HEK293 (cell line): ENCODE data around the gene ARL6IP5.

Experiments used
- CTCF ChIA-PET: fragments of 350-600 bp; formaldehyde crosslinking; extraction: SDS; loops from one replicate; lab custom pipeline; 2021; ENCODE audit warnings: antibody characterized with exemption; lab: Yijun Ruan, JAX
- POLR2A ChIA-PET: fragments of 300-600 bp; formaldehyde crosslinking; extraction: SDS; loops from one replicate; lab custom pipeline; 2020; ENCODE audit warnings: antibody characterized with exemption, inconsistent platforms; lab: Yijun Ruan, JAX
- H3K27ac ChIP-seq: fragments of 200-500 bp; sonication (Bioruptor generic); 2 replicates; pipeline ENCODE4 v1.5.1; 2014; ENCODE audit warnings: low read depth, low read length, control low read depth, inconsistent platforms; ENCODE audit errors: extremely low read depth
- H3K36me3 ChIP-seq, 2 experiments: fragments of 200-500 bp in 1 of 2; sonication (Bioruptor generic) in 1 of 2; 1 replicate in 1 of 2; 2 replicates in 1 of 2; pipeline ENCODE4 v1.5.1; 2014 to 2017; ENCODE audit warnings: inconsistent platforms in 2 of 2, low read length in 2 of 2; ENCODE audit not compliant: control insufficient read depth in 2 of 2, insufficient read depth in 1 of 2
- H3K4me1 ChIP-seq: fragments of 200-500 bp; sonication (Bioruptor generic); 2 replicates; pipeline ENCODE4 v1.5.1; 2014; ENCODE audit warnings: mild to moderate bottlenecking, low read length, inconsistent platforms; ENCODE audit not compliant: control insufficient read depth, insufficient read depth
- H3K4me3 ChIP-seq: 2 replicates; pipeline ENCODE4 v1.5.1; 2011; ENCODE audit warnings: low read depth, mild to moderate bottlenecking, control low read depth, low read length, moderate library complexity
- H3K9me3 ChIP-seq: fragments of 200-500 bp; sonication (Bioruptor generic); 2 replicates; pipeline ENCODE4 v1.5.1; 2014; ENCODE audit warnings: low read depth, low read length, inconsistent platforms; ENCODE audit not compliant: control insufficient read depth, insufficient read depth
- AEBP2 ChIP-seq: fragments of 450-650 bp; formaldehyde crosslinking; IDR thresholded peaks from 2 replicates; pipeline ENCODE4 v1.5.1; 2016; ENCODE audit warnings: missing biosample characterization, missing genetic modification characterization, borderline replicate concordance
- HIC1 ChIP-seq: fragments of 450-650 bp; formaldehyde crosslinking; IDR thresholded peaks from 2 replicates; pipeline ENCODE4 v1.5.1; 2016; ENCODE audit warnings: missing biosample characterization, missing genetic modification characterization
- KLF1 ChIP-seq: fragments of 450-650 bp; formaldehyde crosslinking; IDR thresholded peaks from 2 replicates; pipeline ENCODE4 v1.5.1; 2016; ENCODE audit warnings: missing biosample characterization, missing genetic modification characterization
- KLF16 ChIP-seq: fragments of 450-650 bp; formaldehyde crosslinking; IDR thresholded peaks from 2 replicates; pipeline ENCODE4 v1.5.1; 2017; ENCODE audit warnings: missing biosample characterization, missing genetic modification characterization
- KLF8 ChIP-seq: fragments of 450-650 bp; formaldehyde crosslinking; IDR thresholded peaks from 2 replicates; pipeline ENCODE4 v1.5.1; 2016; ENCODE audit warnings: missing biosample characterization, missing genetic modification characterization
- PRDM1 ChIP-seq: fragments of 450-650 bp; formaldehyde crosslinking; IDR thresholded peaks from 2 replicates; pipeline ENCODE4; 2016; ENCODE audit warnings: missing biosample characterization, missing genetic modification characterization
- SP7 ChIP-seq: fragments of 450-650 bp; formaldehyde crosslinking; IDR thresholded peaks from 2 replicates; pipeline ENCODE4 v1.5.1; 2016; ENCODE audit warnings: missing biosample characterization, missing genetic modification characterization
- TCF7L2 ChIP-seq: IDR thresholded peaks from 2 replicates; pipeline ENCODE4 v1.6.1; 2011; ENCODE audit warnings: low read depth, mild to moderate bottlenecking, inconsistent platforms, low read length, moderate library complexity, borderline replicate concordance
- WT1 ChIP-seq: fragments of 450-650 bp; formaldehyde crosslinking; IDR thresholded peaks from 2 replicates; pipeline ENCODE4 v1.5.1; 2016; ENCODE audit warnings: missing biosample characterization, missing genetic modification characterization
- YY1 ChIP-seq: fragments of 450-650 bp; formaldehyde crosslinking; IDR thresholded peaks from 2 replicates; pipeline ENCODE4 v1.5.1; 2018; ENCODE audit warnings: missing biosample characterization, missing genetic modification characterization
- ZBTB21 ChIP-seq: fragments of 450-650 bp; formaldehyde crosslinking; IDR thresholded peaks from 2 replicates; pipeline ENCODE4 v1.5.1; 2017; ENCODE audit warnings: missing biosample characterization, missing genetic modification characterization
- ZFP37 ChIP-seq: fragments of 450-650 bp; formaldehyde crosslinking; IDR thresholded peaks from 2 replicates; pipeline ENCODE4 v1.5.1; 2016; ENCODE audit warnings: missing biosample characterization, missing genetic modification characterization
- ZNF133 ChIP-seq: fragments of 450-650 bp; formaldehyde crosslinking; IDR thresholded peaks from 2 replicates; pipeline ENCODE4 v1.5.1; 2016; ENCODE audit warnings: missing biosample characterization, missing genetic modification characterization
- ZNF18 ChIP-seq: fragments of 450-650 bp; formaldehyde crosslinking; IDR thresholded peaks from 2 replicates; pipeline ENCODE4 v1.5.1; 2016; ENCODE audit warnings: missing biosample characterization, missing genetic modification characterization
- ZNF2 ChIP-seq: fragments of 450-650 bp; formaldehyde crosslinking; IDR thresholded peaks from 2 replicates; pipeline ENCODE4 v1.5.1; 2016; ENCODE audit warnings: missing biosample characterization, missing genetic modification characterization
- ZNF23 ChIP-seq: fragments of 450-650 bp; formaldehyde crosslinking; IDR thresholded peaks from 2 replicates; pipeline ENCODE4 v1.5.1; 2016; ENCODE audit warnings: missing biosample characterization, missing genetic modification characterization, borderline replicate concordance
- ZNF324 ChIP-seq: fragments of 450-650 bp; formaldehyde crosslinking; IDR thresholded peaks from 2 replicates; pipeline ENCODE4 v1.5.1; 2016; ENCODE audit warnings: missing biosample characterization, missing genetic modification characterization
- ZNF391 ChIP-seq: fragments of 450-650 bp; formaldehyde crosslinking; IDR thresholded peaks from 2 replicates; pipeline ENCODE4 v1.5.1; 2016; ENCODE audit warnings: low read depth, missing biosample characterization, missing genetic modification characterization, borderline replicate concordance
- ZNF473 ChIP-seq: fragments of 450-650 bp; formaldehyde crosslinking; IDR thresholded peaks from 2 replicates; pipeline ENCODE4 v1.5.1; 2017; ENCODE audit warnings: missing biosample characterization, missing genetic modification characterization
- ZNF488 ChIP-seq: fragments of 450-650 bp; formaldehyde crosslinking; IDR thresholded peaks from 2 replicates; pipeline ENCODE4 v1.5.1; 2016; ENCODE audit warnings: missing biosample characterization, missing genetic modification characterization
- ZNF510 ChIP-seq: fragments of 450-650 bp; formaldehyde crosslinking; IDR thresholded peaks from 2 replicates; pipeline ENCODE4 v1.5.1; 2018; ENCODE audit warnings: mild to moderate bottlenecking, missing genetic modification characterization, missing biosample characterization; ENCODE audit not compliant: insufficient replicate concordance
- ZNF639 ChIP-seq: fragments of 450-650 bp; formaldehyde crosslinking; IDR thresholded peaks from 2 replicates; pipeline ENCODE4 v1.5.1; 2016; ENCODE audit warnings: missing biosample characterization, missing genetic modification characterization
- ZNF692 ChIP-seq: fragments of 450-650 bp; formaldehyde crosslinking; IDR thresholded peaks from 2 replicates; pipeline ENCODE4 v1.5.1; 2016; ENCODE audit warnings: missing biosample characterization, missing genetic modification characterization
- ZNF792 ChIP-seq: fragments of 450-650 bp; formaldehyde crosslinking; IDR thresholded peaks from 2 replicates; pipeline ENCODE4 v1.5.1; 2016; ENCODE audit warnings: missing biosample characterization, missing genetic modification characterization
- ZNF830 ChIP-seq: fragments of 450-650 bp; IDR thresholded peaks from 2 replicates; pipeline ENCODE4 v1.5.0; 2018; ENCODE audit warnings: missing biosample characterization, missing genetic modification characterization, low read depth, mild to moderate bottlenecking, moderate library complexity

Gene ARL6IP5

GRCh38 chr3:69116162-69116561 lies 31.4 kb downstream of the ARL6IP5 start:
- no peaks in the 10 kb centered on the region for H3K4me1 ChIP-seq
- no peak overlapping the region for H3K4me3 ChIP-seq
- no peak overlapping the region for H3K27ac ChIP-seq
- H3K9me3 ChIP-seq = no peaks in the 10 kb centered on the region
- TF ChIP-seq TCF7L2 = no peak
- no peak for TF ChIP-seq ZNF2 (tag by site-specific recombination)
- TF ChIP-seq HIC1 (tag by site-specific recombination) = no peak
- no peak for TF ChIP-seq ZNF133 (tag by site-specific recombination)
- no peak for TF ChIP-seq KLF1
- no peak for TF ChIP-seq ZNF639 (tag by site-specific recombination)
- no peak for TF ChIP-seq ZNF23 (tag by site-specific recombination)
- TF ChIP-seq ZNF18 = no peak
- TF ChIP-seq KLF16 (tag by site-specific recombination) = no peak
- TF ChIP-seq ZFP37 (tag by site-specific recombination) = no peak
- TF ChIP-seq ZNF830 (tag by site-specific recombination) = no peak
- TF ChIP-seq KLF8 (tag by site-specific recombination) = no peak
- TF ChIP-seq YY1 (tag by site-specific recombination) = no peak
- TF ChIP-seq ZNF792 (tag by site-specific recombination) = no peak
- H3K36me3 ChIP-seq = no peaks in the 10 kb centered on the region
- ChIA-PET CTCF (interaction anchor here (0.7 to 1.4 kb wide), 2 partner anchors 10 to 190 kb away, joined by 3 read pairs; no protein-coding TSS in a partner anchor), POLR2A (no interaction called here)

- Histone ChIP-seq H3K4me1 (no peaks in the 10 kb centered on the region), H3K4me3 (no peak overlapping the region), H3K9me3 (no peaks in the 10 kb centered on the region), H3K36me3 (no peaks in the 10 kb centered on the region), H3K27ac (no peak overlapping the region)
- ChIA-PET POLR2A (no interaction called here), CTCF (interaction anchor here (0.7 to 1.4 kb wide), 2 partner anchors 9 to 190 kb away, joined by 3 read pairs; no protein-coding TSS in a partner anchor)
- TF ChIP-seq ZFP37 (tag by site-specific recombination) = no peak
- no peak for TF ChIP-seq ZNF692
- no peak for TF ChIP-seq ZNF18
- no peak for TF ChIP-seq ZNF510 (tag by site-specific recombination)
- TF ChIP-seq AEBP2 = no peak
- TF ChIP-seq PRDM1 = no peak
- no peak for TF ChIP-seq ZNF391
- no peak for TF ChIP-seq ZNF2 (tag by site-specific recombination)
- TF ChIP-seq WT1 (tag by site-specific recombination) = no peak
- TF ChIP-seq ZBTB21 = no peak
- TF ChIP-seq SP7 (tag by site-specific recombination) = no peak
- no peak for TF ChIP-seq ZNF324 (tag by site-specific recombination)
- TF ChIP-seq ZNF473 (tag by site-specific recombination) = no peak
- TF ChIP-seq ZNF488 (tag by site-specific recombination) = no peak
- TF ChIP-seq ZNF830 (tag by site-specific recombination) = no peak
Measured at GRCh38 chr3:69116897-69117296, 32.2 kb downstream of the ARL6IP5 start.
